HepG2 (cell line): ENCODE measurements around the gene NOXO1. TPM values are rescaled to one million over a fixed set of nuclear protein-coding genes. Genes with fewer than 3 reads are reported as not detected.

ENCODE experiments used
- CBX2 ChIP-seq, 2 experiments: fragments of 200-600 bp in 1 of 2; sonication (generic); formaldehyde crosslinking in 1 of 2; IDR thresholded peaks; 2 replicates each; pipeline versions ENCODE4 v1.7.0 to v1.8.1; 2018 to 2022; ENCODE audit warnings: low read depth in 2 of 2, low read length in 1 of 2, mild to moderate bottlenecking in 1 of 2, missing genetic modification reagents in 1 of 2
- GABPA ChIP-seq, 2 experiments: IDR thresholded peaks; 2 replicates each; pipeline ENCODE4 v1.6.1; 2011 to 2016; ENCODE audit warnings: low read depth in 2 of 2, low read length in 1 of 2, missing biosample characterization in 1 of 2, missing genetic modification characterization in 1 of 2
- HIVEP1 ChIP-seq: sonication (generic); formaldehyde crosslinking; IDR thresholded peaks from 2 replicates; pipeline ENCODE4 v1.4.0; 2020; ENCODE audit warnings: mild to moderate bottlenecking, missing genetic modification reagents
- IRF1 ChIP-seq: sonication (generic); formaldehyde crosslinking; IDR thresholded peaks from 2 replicates; pipeline ENCODE4 v1.4.0; 2020; ENCODE audit warnings: low read depth, mild to moderate bottlenecking, missing genetic modification reagents
- IRF9 ChIP-seq: sonication (generic); formaldehyde crosslinking; IDR thresholded peaks from 2 replicates; pipeline ENCODE4 v1.8.0; 2022; ENCODE audit warnings: missing genetic modification reagents, mild to moderate bottlenecking, borderline replicate concordance
- KDM5B ChIP-seq: sonication (generic); formaldehyde crosslinking; IDR thresholded peaks from 2 replicates; pipeline ENCODE4 v1.4.0; 2020; ENCODE audit warnings: missing genetic modification reagents, mild to moderate bottlenecking, borderline replicate concordance
- NFRKB ChIP-seq: fragments of 450-650 bp; IDR thresholded peaks from 2 replicates; pipeline ENCODE4 v1.6.1; 2017
- NFYC ChIP-seq: IDR thresholded peaks from 2 replicates; pipeline ENCODE4 v1.6.1; 2016; ENCODE audit warnings: missing genetic modification reagents, missing compliant biosample characterization
- RBFOX2 ChIP-seq: fragments of 200-400 bp; formaldehyde crosslinking; IDR thresholded peaks from 2 replicates; pipeline ENCODE4 v1.6.1; 2017; ENCODE audit warnings: low read depth, mild to moderate bottlenecking, low read length
- ZBTB1 ChIP-seq: sonication (generic); formaldehyde crosslinking; IDR thresholded peaks from 2 replicates; pipeline ENCODE4 v1.4.0; 2020; ENCODE audit warnings: missing genetic modification reagents, borderline replicate concordance
- ZNF143 ChIP-seq: sonication (generic); formaldehyde crosslinking; IDR thresholded peaks from 2 replicates; pipeline ENCODE4 v1.4.0; 2020; ENCODE audit warnings: missing genetic modification reagents
- ZNF367 ChIP-seq: sonication (generic); formaldehyde crosslinking; IDR thresholded peaks from 2 replicates; pipeline ENCODE4 v1.4.0; 2020; ENCODE audit warnings: missing genetic modification reagents, borderline replicate concordance
- ZNF563 ChIP-seq: sonication (generic); formaldehyde crosslinking; IDR thresholded peaks from 2 replicates; pipeline ENCODE4 v1.8.0; 2022; ENCODE audit warnings: mild to moderate bottlenecking, moderate library complexity, missing genetic modification reagents
- ZNF570 ChIP-seq: sonication (generic); formaldehyde crosslinking; IDR thresholded peaks from 2 replicates; pipeline ENCODE4 v1.4.0; 2020; ENCODE audit warnings: mild to moderate bottlenecking, missing genetic modification reagents, borderline replicate concordance
- polyA plus RNA-seq, 8 experiments: library from polyadenylated mRNA; depleted of rRNA in 3 of 8; stranded (reverse) in 7 of 8; unstranded in 1 of 8; fragments of >200 nt; fragmentation: Illumina TruSeq in 4 of 8; extraction: Trizol in 4 of 8; gene quantifications; 2 replicates each; pipeline versions ENCODE4 v1.2.1 to v1.2.3, GENCODE V29; 2011 to 2016; ENCODE audit warnings: low read depth in 4 of 8, missing spikeins in 1 of 8, mixed read lengths in 1 of 8; ENCODE audit not compliant: insufficient read depth in 1 of 8
- total RNA-seq, 5 experiments: library from RNA; depleted of rRNA; stranded (reverse); fragments of >200 nt; fragmentation: Illumina TruSeq; extraction: Trizol; gene quantifications; 2 replicates each; pipeline ENCODE4 v1.2.3, GENCODE V29; 2016; ENCODE audit warnings: low read depth in 1 of 5
- TF ChIP-seq, protein P1 (sequence below), 2 experiments: IDR thresholded peaks; 2 replicates each; pipeline ENCODE4 v1.6.1; 2011 to 2012; ENCODE audit warnings: low read length in 2 of 2, borderline replicate concordance in 1 of 2, low read depth in 1 of 2, mild to moderate bottlenecking in 1 of 2, moderate library complexity in 1 of 2
- TF ChIP-seq, protein P2 (sequence below): sonication (generic); formaldehyde crosslinking; IDR thresholded peaks from 2 replicates; pipeline ENCODE4 v1.8.1; 2023; ENCODE audit warnings: mild to moderate bottlenecking, missing genetic modification reagents
- TF ChIP-seq, protein P3 (sequence below): IDR thresholded peaks from 2 replicates; pipeline ENCODE4 v1.6.1; 2012; ENCODE audit warnings: inconsistent platforms
- TF ChIP-seq, protein P4 (sequence below): IDR thresholded peaks from 2 replicates; pipeline ENCODE4 v1.6.1; 2016

Gene NOXO1
- total and polyA plus RNA-seq, 2 of the 13 experiments (the other 11 are each of a cell fraction or from before 2014, with no cell fraction given) = 0.69 to 1.4 TPM

- TF ChIP-seq IRF1 (CRISPR knock-in tag) = 0 out of 2 replicates have a peak, but pooled peaks have one; percentile 54
- no peak for TF ChIP-seq ZNF570 (CRISPR knock-in tag)
- no peak for TF ChIP-seq ZBTB1
- TF ChIP-seq GABPA (IDR thresholded peaks at IDR 0.05; ENCODE audit: low read depth, low read length) = peak; percentile 44
- peak; percentile 74 for TF ChIP-seq GABPA (CRISPR knock-in tag; IDR thresholded peaks at IDR 0.05; ENCODE audit: low read depth)
- TF ChIP-seq CBX2 (IDR thresholded peaks at IDR 0.05; ENCODE audit: low read depth, low read length) = no peak
- no peak for TF ChIP-seq CBX2 (CRISPR knock-in tag; IDR thresholded peaks at IDR 0.05; ENCODE audit: low read depth)
- TF ChIP-seq, protein P1, sequence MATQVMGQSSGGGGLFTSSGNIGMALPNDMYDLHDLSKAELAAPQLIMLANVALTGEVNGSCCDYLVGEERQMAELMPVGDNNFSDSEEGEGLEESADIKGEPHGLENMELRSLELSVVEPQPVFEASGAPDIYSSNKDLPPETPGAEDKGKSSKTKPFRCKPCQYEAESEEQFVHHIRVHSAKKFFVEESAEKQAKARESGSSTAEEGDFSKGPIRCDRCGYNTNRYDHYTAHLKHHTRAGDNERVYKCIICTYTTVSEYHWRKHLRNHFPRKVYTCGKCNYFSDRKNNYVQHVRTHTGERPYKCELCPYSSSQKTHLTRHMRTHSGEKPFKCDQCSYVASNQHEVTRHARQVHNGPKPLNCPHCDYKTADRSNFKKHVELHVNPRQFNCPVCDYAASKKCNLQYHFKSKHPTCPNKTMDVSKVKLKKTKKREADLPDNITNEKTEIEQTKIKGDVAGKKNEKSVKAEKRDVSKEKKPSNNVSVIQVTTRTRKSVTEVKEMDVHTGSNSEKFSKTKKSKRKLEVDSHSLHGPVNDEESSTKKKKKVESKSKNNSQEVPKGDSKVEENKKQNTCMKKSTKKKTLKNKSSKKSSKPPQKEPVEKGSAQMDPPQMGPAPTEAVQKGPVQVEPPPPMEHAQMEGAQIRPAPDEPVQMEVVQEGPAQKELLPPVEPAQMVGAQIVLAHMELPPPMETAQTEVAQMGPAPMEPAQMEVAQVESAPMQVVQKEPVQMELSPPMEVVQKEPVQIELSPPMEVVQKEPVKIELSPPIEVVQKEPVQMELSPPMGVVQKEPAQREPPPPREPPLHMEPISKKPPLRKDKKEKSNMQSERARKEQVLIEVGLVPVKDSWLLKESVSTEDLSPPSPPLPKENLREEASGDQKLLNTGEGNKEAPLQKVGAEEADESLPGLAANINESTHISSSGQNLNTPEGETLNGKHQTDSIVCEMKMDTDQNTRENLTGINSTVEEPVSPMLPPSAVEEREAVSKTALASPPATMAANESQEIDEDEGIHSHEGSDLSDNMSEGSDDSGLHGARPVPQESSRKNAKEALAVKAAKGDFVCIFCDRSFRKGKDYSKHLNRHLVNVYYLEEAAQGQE (IDR thresholded peaks at IDR 0.05; ENCODE audit: borderline replicate concordance in 1 of 2, low read depth in 1 of 2, low read length in 2 of 2) = peak in 1 of 2 experiments; percentile 62; a peak in 1 of 4 replicates
- peak; percentile 43 for TF ChIP-seq ZNF563 (CRISPR knock-in tag)
- peak; percentile 86 for TF ChIP-seq HIVEP1 (CRISPR knock-in tag)
- peak; percentile 84 for TF ChIP-seq NFYC (CRISPR knock-in tag)
- TF ChIP-seq, protein P2, sequence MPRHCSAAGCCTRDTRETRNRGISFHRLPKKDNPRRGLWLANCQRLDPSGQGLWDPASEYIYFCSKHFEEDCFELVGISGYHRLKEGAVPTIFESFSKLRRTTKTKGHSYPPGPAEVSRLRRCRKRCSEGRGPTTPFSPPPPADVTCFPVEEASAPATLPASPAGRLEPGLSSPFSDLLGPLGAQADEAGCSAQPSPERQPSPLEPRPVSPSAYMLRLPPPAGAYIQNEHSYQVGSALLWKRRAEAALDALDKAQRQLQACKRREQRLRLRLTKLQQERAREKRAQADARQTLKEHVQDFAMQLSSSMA (CRISPR knock-in tag) = no peak; the same call in 1 of the 2 replicates
- TF ChIP-seq, protein P3, sequence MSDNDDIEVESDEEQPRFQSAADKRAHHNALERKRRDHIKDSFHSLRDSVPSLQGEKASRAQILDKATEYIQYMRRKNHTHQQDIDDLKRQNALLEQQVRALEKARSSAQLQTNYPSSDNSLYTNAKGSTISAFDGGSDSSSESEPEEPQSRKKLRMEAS = peak; percentile 92
- peak; percentile 89; the same call in 1 of the 2 replicates for TF ChIP-seq KDM5B
- TF ChIP-seq IRF9 (CRISPR knock-in tag) = peak; percentile 80; the same call in 1 of the 2 replicates
- TF ChIP-seq ZNF367 (CRISPR knock-in tag) = no peak
- TF ChIP-seq NFRKB = no peak
- TF ChIP-seq RBFOX2 = peak; percentile 96
- TF ChIP-seq, protein P4, sequence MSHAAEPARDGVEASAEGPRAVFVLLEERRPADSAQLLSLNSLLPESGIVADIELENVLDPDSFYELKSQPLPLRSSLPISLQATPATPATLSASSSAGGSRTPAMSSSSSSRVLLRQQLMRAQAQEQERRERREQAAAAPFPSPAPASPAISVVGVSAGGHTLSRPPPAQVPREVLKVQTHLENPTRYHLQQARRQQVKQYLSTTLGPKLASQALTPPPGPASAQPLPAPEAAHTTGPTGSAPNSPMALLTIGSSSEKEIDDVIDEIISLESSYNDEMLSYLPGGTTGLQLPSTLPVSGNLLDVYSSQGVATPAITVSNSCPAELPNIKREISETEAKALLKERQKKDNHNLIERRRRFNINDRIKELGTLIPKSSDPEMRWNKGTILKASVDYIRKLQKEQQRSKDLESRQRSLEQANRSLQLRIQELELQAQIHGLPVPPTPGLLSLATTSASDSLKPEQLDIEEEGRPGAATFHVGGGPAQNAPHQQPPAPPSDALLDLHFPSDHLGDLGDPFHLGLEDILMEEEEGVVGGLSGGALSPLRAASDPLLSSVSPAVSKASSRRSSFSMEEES (CRISPR knock-in tag) = no peak; the same call in 1 of the 2 replicates
- no peak; the same call in 1 of the 2 replicates for TF ChIP-seq ZNF143 (CRISPR knock-in tag)
Observed at GRCh38 chr16:1942810-1943726, 38.2 kb downstream of the NOXO1 start, which contains the start of gene MSRB1 (continued).
